OCI-LY1 (cell line): ENCODE measurements around the gene CTDSP2.
A peak's percentile ranks its signal among the peaks of the same experiment; 100 is the strongest.
"Not testable (repeated sequence)": the region's sequence is repeated elsewhere in the genome, so short reads cannot be mapped to it uniquely, and the experiment has no call there.

Experiments used
- H2AFZ ChIP-seq: fragments of 200-600 bp; sonication (generic), shearing (Covaris generic); 2 replicates; pipeline ENCODE4 v1.6.0; 2014; ENCODE audit warnings: antibody characterized with exemption, mild to moderate bottlenecking, low read length
- H3F3A ChIP-seq: fragments of 200-600 bp; sonication (generic), shearing (Covaris generic); 2 replicates; pipeline ENCODE4 v1.6.0; 2014; ENCODE audit warnings: mild to moderate bottlenecking, antibody characterized with exemption, low read length, moderate library complexity; ENCODE audit not compliant: insufficient read depth
- H3K27ac ChIP-seq: fragments of 200-600 bp; sonication (generic); 2 replicates; pipeline ENCODE4 v1.5.1; 2014; ENCODE audit warnings: low read length, mixed run types, mild to moderate bottlenecking, low read depth; ENCODE audit not compliant: poor library complexity, severe bottlenecking
- H3K27me3 ChIP-seq: fragments of 200-600 bp; sonication (generic); 2 replicates; pipeline ENCODE4 v1.6.0; 2014; ENCODE audit warnings: antibody characterized with exemption, mild to moderate bottlenecking, low read length, moderate library complexity; ENCODE audit not compliant: insufficient read depth
- H3K36me3 ChIP-seq: fragments of 200-600 bp; sonication (generic); 2 replicates; pipeline ENCODE4 v1.6.1; 2014; ENCODE audit warnings: mild to moderate bottlenecking, antibody characterized with exemption, low read length, moderate library complexity, mixed read lengths; ENCODE audit not compliant: insufficient read depth
- H3K4me1 ChIP-seq: fragments of 200-600 bp; sonication (generic); 2 replicates; pipeline ENCODE4 v1.5.1; 2014; ENCODE audit warnings: mild to moderate bottlenecking, low read length, moderate library complexity; ENCODE audit not compliant: insufficient read depth, severe bottlenecking
- H3K4me2 ChIP-seq: fragments of 200-600 bp; sonication (generic), shearing (Covaris generic); 2 replicates; pipeline ENCODE4 v1.6.1; 2014; ENCODE audit warnings: low read length
- H3K4me3 ChIP-seq: fragments of 200-600 bp; sonication (generic); 2 replicates; pipeline ENCODE4 v1.5.1; 2014; ENCODE audit warnings: low read length, low read depth, mild to moderate bottlenecking, mixed read lengths; ENCODE audit not compliant: poor library complexity, severe bottlenecking
- H3K79me2 ChIP-seq: fragments of 200-600 bp; shearing (Covaris generic); 2 replicates; pipeline ENCODE4 v1.6.1; 2016; ENCODE audit warnings: mixed run types, low read length, mixed read lengths; ENCODE audit not compliant: insufficient read depth
- H3K9ac ChIP-seq: fragments of 200-600 bp; sonication (generic), shearing (Covaris generic); 2 replicates; pipeline ENCODE4 v1.6.1; 2014; ENCODE audit warnings: mild to moderate bottlenecking, low read length, mixed read lengths
- H3K9me2 ChIP-seq: fragments of 200-600 bp; sonication (generic), shearing (Covaris generic); 2 replicates; pipeline ENCODE4 v1.6.1; 2014; ENCODE audit warnings: low read depth, mild to moderate bottlenecking, low read length, mixed read lengths
- H3K9me3 ChIP-seq: fragments of 200-600 bp; shearing (Covaris generic); 2 replicates; pipeline ENCODE4 v1.6.1; 2014; ENCODE audit warnings: low read length, mixed read lengths
- H4K20me1 ChIP-seq: fragments of 200-600 bp; sonication (generic), shearing (Covaris generic); 2 replicates; pipeline ENCODE4 v1.6.0; 2016; ENCODE audit warnings: mild to moderate bottlenecking, low read length; ENCODE audit not compliant: insufficient read depth
- CTCF ChIP-seq: fragments of 200-600 bp; sonication (generic), shearing (Covaris generic); IDR thresholded peaks from 2 replicates; pipeline ENCODE4 v1.5.1; 2017; ENCODE audit warnings: mild to moderate bottlenecking, antibody characterized with exemption, low read length, moderate library complexity, mixed read lengths
- EZH2 ChIP-seq: fragments of 200-600 bp; sonication (generic), shearing (Covaris generic); IDR thresholded peaks from 2 replicates; pipeline ENCODE4 v1.8.0; 2017; ENCODE audit warnings: borderline replicate concordance, mixed run types, mild to moderate bottlenecking, antibody characterized with exemption, low read length, moderate library complexity, mixed read lengths

CTDSP2 gene

GRCh38 chr12:57775563-57776246 is 70.8 kb downstream of the CTDSP2 start:
- Histone ChIP-seq H3K4me1 (peaks cover 17% of the 10 kb centered on the region), H3K4me3 (no peak overlapping the region), H3K9ac (no peak overlapping the region), H3K27ac (no peak overlapping the region), H3K9me3 (no peaks in the 10 kb centered on the region), H3K36me3 (peaks cover 2% of the 10 kb centered on the region; the same call in 1 of the 2 replicates), H2AFZ (no peak overlapping the region), H4K20me1 (no peaks in the 10 kb centered on the region), H3K27me3 (no peaks in the 10 kb centered on the region), H3K4me2 (no peak overlapping the region), H3F3A (no peaks in the 10 kb centered on the region), H3K9me2 (no peaks in the 10 kb centered on the region), H3K79me2 (no peaks in the 10 kb centered on the region)
- TF ChIP-seq CTCF = peak; percentile 38; the same call in 1 of the 2 replicates
- TF ChIP-seq EZH2 = no peak

GRCh38 chr12:57775044-57775443 is 71.5 kb downstream of the CTDSP2 start:
- H3K36me3 ChIP-seq = peaks cover 9% of the 10 kb centered on the region
- H3K9ac ChIP-seq = no peak overlapping the region
- H4K20me1 ChIP-seq = no peaks in the 10 kb centered on the region
- H3K4me1 ChIP-seq = peaks cover 18% of the 10 kb centered on the region
- TF ChIP-seq CTCF (no peak), EZH2 (no peak)
- no peaks in the 10 kb centered on the region for H3K79me2 ChIP-seq
- no peak overlapping the region for H3K4me2 ChIP-seq
- no peaks in the 10 kb centered on the region for H3K9me2 ChIP-seq
- H3K27ac ChIP-seq = no peak overlapping the region
- no peak overlapping the region for H3K4me3 ChIP-seq
- no peaks in the 10 kb centered on the region for H3K9me3 ChIP-seq
- no peak overlapping the region for H2AFZ ChIP-seq
- H3K27me3 ChIP-seq = no peaks in the 10 kb centered on the region
- no peaks in the 10 kb centered on the region for H3F3A ChIP-seq

- H3K27ac ChIP-seq, H3K79me2 ChIP-seq, H3K4me3 ChIP-seq, H3F3A ChIP-seq, H3K9me2 ChIP-seq, H3K4me2 ChIP-seq, H2AFZ ChIP-seq, H3K9me3 ChIP-seq, H4K20me1 ChIP-seq, H3K9ac ChIP-seq, H3K27me3 ChIP-seq: not testable (repeated sequence)
- Histone ChIP-seq H3K4me1 (peaks cover 18% of the 10 kb centered on the region), H3K36me3 (peaks cover 13% of the 10 kb centered on the region)
These were observed 71.9 kb downstream of the CTDSP2 start for GRCh38 chr12:57774634-57775033.
